Hepatocyte (in vitro differentiated cells): Measurements from ENCODE around the gene TRAPPC13.

Experiments
- EZH2 ChIP-seq: fragments of 200-600 bp; sonication (generic); IDR thresholded peaks from 2 replicates; pipeline ENCODE4 v1.6.1; 2016; ENCODE audit warnings: antibody characterized with exemption, mild to moderate bottlenecking, borderline replicate concordance
- TF ChIP-seq, protein P1 (sequence below): fragments of 200-600 bp; sonication (generic); IDR thresholded peaks from 2 replicates; pipeline ENCODE4 v1.5.1; 2016; ENCODE audit warnings: antibody characterized with exemption, mild to moderate bottlenecking; ENCODE audit not compliant: poor library complexity

DNA sequence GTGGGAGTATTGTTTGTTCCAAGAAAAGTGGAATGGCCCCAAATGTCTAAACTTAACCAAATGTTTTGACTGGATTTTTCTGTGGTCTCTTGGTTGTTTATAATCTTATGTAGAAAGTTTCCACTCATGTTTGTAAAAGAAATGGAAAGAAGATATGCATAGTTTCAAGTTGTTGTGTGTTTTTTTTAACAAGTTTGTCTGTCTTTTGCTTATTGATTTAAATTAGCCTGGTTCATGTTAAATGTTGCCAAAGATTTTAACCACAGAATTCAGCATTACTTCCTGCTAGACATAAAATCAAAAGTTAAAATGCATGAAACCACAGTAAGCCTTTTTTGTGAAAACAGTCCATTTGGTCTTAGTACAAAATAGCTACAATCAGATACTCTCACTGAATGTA lies 47.7 kb upstream of the TRAPPC13 start:
- TF ChIP-seq, protein P1, sequence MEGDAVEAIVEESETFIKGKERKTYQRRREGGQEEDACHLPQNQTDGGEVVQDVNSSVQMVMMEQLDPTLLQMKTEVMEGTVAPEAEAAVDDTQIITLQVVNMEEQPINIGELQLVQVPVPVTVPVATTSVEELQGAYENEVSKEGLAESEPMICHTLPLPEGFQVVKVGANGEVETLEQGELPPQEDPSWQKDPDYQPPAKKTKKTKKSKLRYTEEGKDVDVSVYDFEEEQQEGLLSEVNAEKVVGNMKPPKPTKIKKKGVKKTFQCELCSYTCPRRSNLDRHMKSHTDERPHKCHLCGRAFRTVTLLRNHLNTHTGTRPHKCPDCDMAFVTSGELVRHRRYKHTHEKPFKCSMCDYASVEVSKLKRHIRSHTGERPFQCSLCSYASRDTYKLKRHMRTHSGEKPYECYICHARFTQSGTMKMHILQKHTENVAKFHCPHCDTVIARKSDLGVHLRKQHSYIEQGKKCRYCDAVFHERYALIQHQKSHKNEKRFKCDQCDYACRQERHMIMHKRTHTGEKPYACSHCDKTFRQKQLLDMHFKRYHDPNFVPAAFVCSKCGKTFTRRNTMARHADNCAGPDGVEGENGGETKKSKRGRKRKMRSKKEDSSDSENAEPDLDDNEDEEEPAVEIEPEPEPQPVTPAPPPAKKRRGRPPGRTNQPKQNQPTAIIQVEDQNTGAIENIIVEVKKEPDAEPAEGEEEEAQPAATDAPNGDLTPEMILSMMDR = no peak
- TF ChIP-seq EZH2 = no peak
